ENCODE data around the gene RAB30. TPM values are rescaled to one million over a fixed set of nuclear protein-coding genes. Genes with fewer than 3 reads are reported as not detected.

The RAB30 gene
- total and polyA plus RNA-seq, 5 donors from 2014 or later = 13.3 to 66.3 (median 22.2) TPM

DNA sequence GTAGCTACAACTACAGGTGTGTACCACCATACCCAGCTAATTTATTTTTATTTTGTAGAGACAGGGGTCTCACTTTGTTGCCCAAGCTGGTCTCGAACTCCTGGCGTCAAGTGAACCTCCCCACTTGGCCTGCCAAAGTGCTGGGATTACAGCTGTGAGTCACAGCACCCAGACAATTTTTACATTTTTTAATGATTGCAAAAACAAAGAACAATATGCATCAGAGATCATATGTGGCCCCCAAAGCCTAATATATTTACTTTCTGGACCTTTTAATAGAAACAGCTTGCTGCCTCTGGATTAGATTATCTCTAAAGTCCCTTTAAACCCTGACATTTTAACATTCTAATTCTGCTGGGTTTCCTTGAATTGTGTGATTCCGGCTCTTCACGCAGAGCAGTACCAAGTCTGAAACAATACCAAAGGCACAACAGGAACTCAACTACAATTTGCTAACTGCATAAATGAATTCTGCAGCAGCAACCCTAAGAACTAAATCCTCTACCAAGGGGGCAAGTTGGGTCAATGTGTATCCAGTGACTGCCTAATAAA, 25.0 kb downstream of the RAB30 start:
- Mint-ChIP-seq H3K27ac (peak overlapping the region in 1 of 3 donors; percentile 65), H3K4me3 (peak overlapping the region in 1 of 4 donors; percentile 80), H3K27me3 (no peaks in the 10 kb centered on the region), H3K4me1 (peaks cover 24 to 53% (median 34%) of the 10 kb centered on the region in 4 donors), H3K36me3 (peaks cover 6% of the 10 kb centered on the region), H3K9me3 (peaks cover 0 to 6% (median 0%) of the 10 kb centered on the region in 7 donors)
- Histone ChIP-seq H3K36me3 (ENCODE audit: control insufficient read depth, insufficient read depth, low read length) (no peaks in the 10 kb centered on the region), H3K9me3 (ENCODE audit: control insufficient read depth in 2 of 2, low read length in 2 of 2) (peaks cover 0 to 4% of the 10 kb centered on the region in 2 experiments), H3K4me3 (ENCODE audit: low read depth, low read length) (no peak overlapping the region), H3K27ac (ENCODE audit: insufficient read depth, low read length, poor library complexity, severe bottlenecking) (no peak overlapping the region), H3K4me1 (ENCODE audit: control insufficient read depth, insufficient read depth, low read length, poor library complexity, severe bottlenecking) (peaks cover 9% of the 10 kb centered on the region), H3K27me3 (ENCODE audit: control insufficient read depth, insufficient read depth, low read length) (no peaks in the 10 kb centered on the region)
- ATAC-seq (ENCODE audit: low read depth in 2 of 2) (no peak), DNase-seq (no peak)

- peak overlapping the region in 1 of 3 donors; percentile 40 for H3K27ac Mint-ChIP-seq
- Histone ChIP-seq H3K4me3 (ENCODE audit: low read depth, low read length) (no peak overlapping the region), H3K36me3 (ENCODE audit: control insufficient read depth, insufficient read depth, low read length) (no peaks in the 10 kb centered on the region), H3K27me3 (ENCODE audit: control insufficient read depth, insufficient read depth, low read length) (no peaks in the 10 kb centered on the region), H3K27ac (ENCODE audit: insufficient read depth, low read length, poor library complexity, severe bottlenecking) (no peak overlapping the region), H3K4me1 (ENCODE audit: control insufficient read depth, insufficient read depth, low read length, poor library complexity, severe bottlenecking) (peaks cover 9% of the 10 kb centered on the region), H3K9me3 (ENCODE audit: control insufficient read depth in 2 of 2, low read length in 2 of 2) (no peaks in the 10 kb centered on the region)
- ATAC-seq (ENCODE audit: low read depth in 2 of 2) = peak; percentile 96
- peak overlapping the region in 2 of 4 donors; percentile 11 to 13 for H3K4me3 Mint-ChIP-seq
- peaks cover 7% of the 10 kb centered on the region for H3K36me3 Mint-ChIP-seq
- H3K4me1 Mint-ChIP-seq = peaks cover 24 to 60% (median 31%) of the 10 kb centered on the region in 4 donors
- peak in 1 of 3 donors; percentile 65 for DNase-seq
- H3K27me3 Mint-ChIP-seq = no peaks in the 10 kb centered on the region
- no peaks in the 10 kb centered on the region for H3K9me3 Mint-ChIP-seq
Observed at GRCh38 chr11:83044958-83045712, 26.6 kb downstream of the RAB30 start.

DNA sequence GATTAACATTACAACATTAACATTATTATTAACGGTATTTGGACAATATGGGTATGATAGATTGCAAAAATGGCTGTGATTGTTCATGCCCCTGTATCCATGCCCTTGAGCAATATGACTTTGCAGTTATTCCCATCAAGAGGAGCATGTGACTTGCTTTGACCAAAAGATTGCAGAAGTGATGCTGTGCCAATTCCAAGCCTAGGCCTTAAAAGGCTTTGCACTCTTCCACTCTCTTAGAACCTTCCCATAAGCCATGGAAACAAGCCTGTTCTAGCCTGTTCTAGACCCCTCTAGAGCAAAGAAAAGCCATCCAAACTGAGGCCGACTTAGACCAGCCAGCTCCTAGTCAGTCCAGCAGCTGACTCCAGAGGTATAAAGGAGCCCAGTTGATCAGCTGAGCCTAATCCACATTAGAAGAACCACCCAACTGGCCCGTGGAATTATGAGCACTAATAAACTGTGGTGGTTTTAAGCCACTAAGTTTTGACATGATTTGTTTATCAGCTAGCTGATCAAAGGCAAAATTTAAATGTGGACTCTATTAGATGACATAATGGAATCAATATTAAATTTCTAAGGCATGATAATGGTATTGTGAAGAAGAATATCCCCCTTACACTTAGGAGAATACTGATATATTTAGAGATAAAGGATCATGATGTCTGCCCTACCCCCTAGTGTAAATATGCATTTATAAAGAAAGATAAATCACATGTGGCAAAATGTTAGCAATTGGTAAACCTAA, 28.6 kb downstream of the RAB30 start:
- Mint-ChIP-seq H3K4me3 (no peak overlapping the region), H3K36me3 (peaks cover 16% of the 10 kb centered on the region), H3K27ac (peak overlapping the region in 1 of 3 donors; percentile 46), H3K9me3 (no peaks in the 10 kb centered on the region), H3K4me1 (peaks cover 24 to 65% (median 36%) of the 10 kb centered on the region in 4 donors), H3K27me3 (no peaks in the 10 kb centered on the region)
- H3K27ac ChIP-seq (ENCODE audit: insufficient read depth, low read length, poor library complexity, severe bottlenecking) = no peak overlapping the region
- DNase-seq = no peak
- no peaks in the 10 kb centered on the region for H3K27me3 ChIP-seq (ENCODE audit: control insufficient read depth, insufficient read depth, low read length)
- H3K36me3 ChIP-seq (ENCODE audit: control insufficient read depth, insufficient read depth, low read length) = no peaks in the 10 kb centered on the region
- H3K9me3 ChIP-seq (ENCODE audit: control insufficient read depth in 2 of 2, low read length in 2 of 2) = no peaks in the 10 kb centered on the region
- H3K4me3 ChIP-seq (ENCODE audit: low read depth, low read length) = no peak overlapping the region
- ATAC-seq (ENCODE audit: low read depth in 2 of 2) = no peak
- H3K4me1 ChIP-seq (ENCODE audit: control insufficient read depth, insufficient read depth, low read length, poor library complexity, severe bottlenecking) = peaks cover 9% of the 10 kb centered on the region

GRCh38 chr11:83041126-83041525, 30.6 kb downstream of the RAB30 start:
- Mint-ChIP-seq H3K27me3 (no peaks in the 10 kb centered on the region), H3K4me1 (peaks cover 30 to 65% (median 37%) of the 10 kb centered on the region in 4 donors), H3K36me3 (peaks cover 28% of the 10 kb centered on the region), H3K9me3 (no peaks in the 10 kb centered on the region), H3K4me3 (no peak overlapping the region), H3K27ac (no peak overlapping the region)
- H3K4me1 ChIP-seq (ENCODE audit: control insufficient read depth, insufficient read depth, low read length, poor library complexity, severe bottlenecking) = peaks cover 10% of the 10 kb centered on the region
- no peaks in the 10 kb centered on the region for H3K36me3 ChIP-seq (ENCODE audit: control insufficient read depth, insufficient read depth, low read length)
- H3K9me3 ChIP-seq (ENCODE audit: control insufficient read depth in 2 of 2, low read length in 2 of 2) = no peaks in the 10 kb centered on the region
- no peak overlapping the region for H3K4me3 ChIP-seq (ENCODE audit: low read depth, low read length)
- no peaks in the 10 kb centered on the region for H3K27me3 ChIP-seq (ENCODE audit: control insufficient read depth, insufficient read depth, low read length)
- DNase-seq (no peak), ATAC-seq (ENCODE audit: low read depth in 2 of 2) (no peak)
- H3K27ac ChIP-seq (ENCODE audit: insufficient read depth, low read length, poor library complexity, severe bottlenecking) = no peak overlapping the region

GRCh38 chr11:83039566-83039965, 32.1 kb downstream of the RAB30 start:
- Mint-ChIP-seq H3K36me3 (peaks cover 28% of the 10 kb centered on the region), H3K4me3 (no peak overlapping the region), H3K9me3 (no peaks in the 10 kb centered on the region), H3K4me1 (peaks cover 16 to 66% (median 34%) of the 10 kb centered on the region in 4 donors), H3K27ac (peak overlapping the region in 2 of 3 donors; percentile 2 to 17), H3K27me3 (no peaks in the 10 kb centered on the region)
- Histone ChIP-seq H3K36me3 (ENCODE audit: control insufficient read depth, insufficient read depth, low read length) (no peaks in the 10 kb centered on the region), H3K4me1 (ENCODE audit: control insufficient read depth, insufficient read depth, low read length, poor library complexity, severe bottlenecking) (peaks cover 5% of the 10 kb centered on the region), H3K27me3 (ENCODE audit: control insufficient read depth, insufficient read depth, low read length) (no peaks in the 10 kb centered on the region), H3K27ac (ENCODE audit: insufficient read depth, low read length, poor library complexity, severe bottlenecking) (no peak overlapping the region), H3K9me3 (ENCODE audit: control insufficient read depth in 2 of 2, low read length in 2 of 2) (no peaks in the 10 kb centered on the region), H3K4me3 (ENCODE audit: low read depth, low read length) (no peak overlapping the region)
- DNase-seq = no peak
- no peak for ATAC-seq (ENCODE audit: low read depth in 2 of 2)

DNA sequence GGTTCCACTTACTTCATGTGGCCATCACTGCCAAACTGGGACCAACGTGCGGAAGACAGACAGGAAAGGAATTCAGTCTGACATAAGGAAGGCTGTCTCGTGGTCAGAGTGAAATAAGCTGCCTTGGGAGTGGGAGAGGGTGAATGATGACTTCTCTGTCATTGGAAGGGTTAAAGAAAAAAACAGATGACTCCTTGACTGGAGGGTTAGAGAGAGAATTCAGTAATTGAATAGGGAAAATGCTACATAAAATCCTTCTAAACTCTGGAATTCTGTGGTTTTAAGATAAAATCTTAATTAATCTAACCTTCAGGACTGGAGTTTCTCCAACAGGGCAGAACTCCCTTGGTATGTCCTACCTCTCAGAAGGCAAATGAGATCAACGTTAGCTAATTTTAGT, 33.8 kb downstream of the RAB30 start:
- no peak for DNase-seq
- Histone ChIP-seq H3K27me3 (ENCODE audit: control insufficient read depth, insufficient read depth, low read length) (no peaks in the 10 kb centered on the region), H3K27ac (ENCODE audit: insufficient read depth, low read length, poor library complexity, severe bottlenecking) (no peak overlapping the region), H3K36me3 (ENCODE audit: control insufficient read depth, insufficient read depth, low read length) (no peaks in the 10 kb centered on the region), H3K4me1 (ENCODE audit: control insufficient read depth, insufficient read depth, low read length, poor library complexity, severe bottlenecking) (peaks cover 5% of the 10 kb centered on the region), H3K4me3 (ENCODE audit: low read depth, low read length) (no peak overlapping the region), H3K9me3 (ENCODE audit: control insufficient read depth in 2 of 2, low read length in 2 of 2) (no peaks in the 10 kb centered on the region)
- peaks cover 34% of the 10 kb centered on the region for H3K36me3 Mint-ChIP-seq
- peaks cover 20 to 63% (median 34%) of the 10 kb centered on the region in 4 donors for H3K4me1 Mint-ChIP-seq
- H3K27ac Mint-ChIP-seq = no peak overlapping the region
- H3K4me3 Mint-ChIP-seq = peak overlapping the region in 1 of 4 donors; percentile 24
- ATAC-seq (ENCODE audit: low read depth in 2 of 2) = no peak
- no peaks in the 10 kb centered on the region for H3K9me3 Mint-ChIP-seq
- H3K27me3 Mint-ChIP-seq = no peaks in the 10 kb centered on the region

DNA sequence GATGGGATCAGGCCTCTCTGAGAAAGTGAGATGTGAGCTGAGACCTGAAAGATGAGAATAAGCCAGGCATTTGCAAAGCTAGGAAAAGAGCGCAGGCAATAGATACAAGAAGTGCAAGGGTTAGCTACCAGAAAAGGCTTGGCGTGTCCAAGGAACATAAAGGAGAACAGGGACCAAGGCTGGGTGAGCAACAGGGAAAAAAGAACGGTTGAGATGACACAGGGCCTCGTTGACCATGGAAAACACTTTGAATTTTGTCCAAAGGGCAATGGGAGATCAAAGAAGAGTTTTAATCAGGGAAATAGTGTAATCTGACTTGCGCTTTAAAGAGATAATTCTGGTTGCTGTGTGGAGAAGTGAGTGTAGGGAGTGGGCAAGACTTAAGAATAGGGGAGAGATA, 35.0 kb downstream of the RAB30 start:
- H3K27ac ChIP-seq (ENCODE audit: insufficient read depth, low read length, poor library complexity, severe bottlenecking) = no peak overlapping the region
- peak overlapping the region in 1 of 3 donors; percentile 61 for H3K27ac Mint-ChIP-seq
- H3K36me3 ChIP-seq (ENCODE audit: control insufficient read depth, insufficient read depth, low read length) = no peaks in the 10 kb centered on the region

More for the DNA sequence above, 35.0 kb downstream of the RAB30 start:
- Histone ChIP-seq H3K27me3 (ENCODE audit: control insufficient read depth, insufficient read depth, low read length) (no peaks in the 10 kb centered on the region), H3K9me3 (ENCODE audit: control insufficient read depth in 2 of 2, low read length in 2 of 2) (no peaks in the 10 kb centered on the region), H3K4me3 (ENCODE audit: low read depth, low read length) (no peak overlapping the region), H3K4me1 (ENCODE audit: control insufficient read depth, insufficient read depth, low read length, poor library complexity, severe bottlenecking) (peaks cover 5% of the 10 kb centered on the region)
- DNase-seq (no peak), ATAC-seq (ENCODE audit: low read depth in 2 of 2) (no peak)
- no peaks in the 10 kb centered on the region for H3K9me3 Mint-ChIP-seq
- no peaks in the 10 kb centered on the region for H3K27me3 Mint-ChIP-seq
- H3K36me3 Mint-ChIP-seq = peaks cover 34% of the 10 kb centered on the region
- peak overlapping the region in 1 of 4 donors; percentile 33 for H3K4me3 Mint-ChIP-seq
- peaks cover 20 to 61% (median 37%) of the 10 kb centered on the region in 4 donors for H3K4me1 Mint-ChIP-seq
